Prostate gland (tissue), 2 donors: ENCODE data around the gene OTOF. TPM values are rescaled to one million over a fixed set of nuclear protein-coding genes. Genes with fewer than 3 reads are reported as not detected.

Experiments used
- DNase-seq: peaks from one replicate; pipeline ENCODE4 v3.0.0-alpha.2; 2019; ENCODE audit warnings: low spot score
- H3K27ac ChIP-seq, 2 donors: fragments of 200-600 bp; sonication (generic); 2 replicates each; pipeline ENCODE4 v1.5.1; 2017 to 2019
- H3K27me3 ChIP-seq: fragments of 200-600 bp; sonication (generic); replicated peaks from 2 replicates; pipeline ENCODE4 v1.5.1; 2019; ENCODE audit not compliant: insufficient read depth
- H3K36me3 ChIP-seq, 2 donors: fragments of 200-600 bp; sonication (generic); 1 replicate in 1 of 2; 2 replicates in 1 of 2; pipeline versions ENCODE4 v1.5.1 to v1.8.1; 2017 to 2019
- H3K4me1 ChIP-seq: fragments of 200-600 bp; sonication (generic); replicated peaks from 2 replicates; pipeline ENCODE4 v1.5.1; 2019
- H3K4me3 ChIP-seq, 2 donors: fragments of 200-600 bp; sonication (generic); 2 replicates each; pipeline ENCODE4 v1.5.1; 2017 to 2019
- H3K9me3 ChIP-seq: fragments of 200-600 bp; sonication (generic); 2 replicates; pipeline ENCODE4 v1.5.1; 2017
- CTCF ChIP-seq, 4 experiments: fragments of 200-600 bp in 2 of 4; fragments of 450-650 bp in 2 of 4; sonication (generic) in 2 of 4; IDR thresholded peaks; 1 replicate in 3 of 4; 2 replicates in 1 of 4; pipeline ENCODE4 v1.5.1; 2016 to 2019; ENCODE audit warnings: antibody characterized with exemption in 4 of 4, mild to moderate bottlenecking in 2 of 4, moderate library complexity in 2 of 4
- POLR2A ChIP-seq: fragments of 450-650 bp; IDR thresholded peaks from one replicate; pipeline ENCODE4 v1.6.1; 2016; ENCODE audit warnings: antibody characterized with exemption, mild to moderate bottlenecking
- POLR2AphosphoS5 ChIP-seq: sonication (generic); formaldehyde crosslinking; IDR thresholded peaks from one replicate; pipeline ENCODE4 v1.6.1; 2017; ENCODE audit warnings: antibody characterized with exemption
- WGBS: methylation state at CpG from one replicate; pipeline ENCODE4 v1.1.5; 2018; 5-methylcytosine and 5-hydroxymethylcytosine counted together
- intact Hi-C: fragments of 100-400 bp; cut with DNase I; formaldehyde crosslinking; loops from one replicate; pipeline ENCODE4 v1.14.2; 2022
- total RNA-seq, 2 donors: library from RNA; depleted of rRNA; stranded (reverse); fragments of >200 nt; gene quantifications; one replicate each; pipeline ENCODE4 v1.1.0, GENCODE V29; 2016

OTOF gene
- total RNA-seq, 2 donors from 2014 or later = 0.68 TPM; not detected in 1

GRCh38 chr2:26455037-26455669 lies 22.8 kb downstream of the OTOF start:
- H3K27me3 ChIP-seq = no peaks in the 10 kb centered on the region
- no peaks in the 10 kb centered on the region for H3K9me3 ChIP-seq
- intact Hi-C loops = no loop called here
- H3K27ac ChIP-seq = no peak overlapping the region
- TF ChIP-seq CTCF (IDR thresholded peaks at IDR 0.05) (no peak), POLR2A (no peak), POLR2AphosphoS5 (no peak)
- no peak overlapping the region for H3K4me3 ChIP-seq
- H3K36me3 ChIP-seq = no peaks in the 10 kb centered on the region
- no peaks in the 10 kb centered on the region for H3K4me1 ChIP-seq
- DNase-seq = no peak
- WGBS = 82% methylated on average over 11 of the region's 11 CpGs

GRCh38 chr2:26454561-26455001 lies 23.3 kb downstream of the OTOF start:
- TF ChIP-seq POLR2A (no peak), CTCF (IDR thresholded peaks at IDR 0.05) (no peak), POLR2AphosphoS5 (no peak)
- 93% methylated on average over 10 of the region's 10 CpGs for WGBS
- intact Hi-C loops = no loop called here
- DNase-seq = no peak
- no peak overlapping the region for H3K27ac ChIP-seq
- H3K4me1 ChIP-seq = no peaks in the 10 kb centered on the region
- H3K27me3 ChIP-seq = no peaks in the 10 kb centered on the region
- no peaks in the 10 kb centered on the region for H3K36me3 ChIP-seq
- H3K4me3 ChIP-seq = no peak overlapping the region
- no peaks in the 10 kb centered on the region for H3K9me3 ChIP-seq

- TF ChIP-seq POLR2A (no peak), CTCF (IDR thresholded peaks at IDR 0.05) (no peak), POLR2AphosphoS5 (no peak)
- H3K4me1 ChIP-seq = no peaks in the 10 kb centered on the region
- intact Hi-C loops = no loop called here
- H3K9me3 ChIP-seq = no peaks in the 10 kb centered on the region
- no peak for DNase-seq
- H3K27ac ChIP-seq = no peak overlapping the region
- 85% methylated on average over 11 of the region's 11 CpGs for WGBS
- H3K36me3 ChIP-seq = no peaks in the 10 kb centered on the region
- H3K4me3 ChIP-seq = no peak overlapping the region
- no peaks in the 10 kb centered on the region for H3K27me3 ChIP-seq
Measured at GRCh38 chr2:26453421-26454329, 24.2 kb downstream of the OTOF start.

- intact Hi-C loops = no loop called here
- no peaks in the 10 kb centered on the region for H3K36me3 ChIP-seq
Measured at GRCh38 chr2:26451700-26452099, 26.2 kb downstream of the OTOF start.

More at GRCh38 chr2:26451700-26452099, 26.2 kb downstream of the OTOF start:
- Histone ChIP-seq H3K4me1 (no peaks in the 10 kb centered on the region), H3K9me3 (no peaks in the 10 kb centered on the region), H3K27ac (no peak overlapping the region), H3K4me3 (no peak overlapping the region), H3K27me3 (no peaks in the 10 kb centered on the region)
- no peak for DNase-seq
- TF ChIP-seq CTCF (IDR thresholded peaks at IDR 0.05) (no peak), POLR2AphosphoS5 (no peak), POLR2A (no peak)
- 100% methylated on average over 1 of the region's 1 CpG for whole genome bisulfite sequencing
